ENCODE measurements around the gene PITX3.

DNA sequence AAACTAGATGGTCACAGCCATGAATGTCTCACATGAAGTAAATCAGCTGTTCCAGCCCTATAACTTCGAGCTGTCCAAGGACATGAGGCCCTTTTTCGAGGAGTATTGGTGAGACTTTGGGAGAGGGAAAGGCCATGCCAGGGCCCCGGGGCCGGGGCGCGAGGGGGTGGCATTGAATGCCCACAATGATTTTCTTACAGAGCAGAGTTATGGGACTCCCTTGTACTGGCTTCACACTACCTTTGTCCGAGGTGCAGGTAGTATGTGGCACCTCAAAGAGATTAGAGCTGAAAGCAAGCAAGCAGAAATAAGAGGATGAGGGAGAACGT lies 14.8 kb downstream of the PITX3 start:
- TF ChIP-seq, protein P1, sequence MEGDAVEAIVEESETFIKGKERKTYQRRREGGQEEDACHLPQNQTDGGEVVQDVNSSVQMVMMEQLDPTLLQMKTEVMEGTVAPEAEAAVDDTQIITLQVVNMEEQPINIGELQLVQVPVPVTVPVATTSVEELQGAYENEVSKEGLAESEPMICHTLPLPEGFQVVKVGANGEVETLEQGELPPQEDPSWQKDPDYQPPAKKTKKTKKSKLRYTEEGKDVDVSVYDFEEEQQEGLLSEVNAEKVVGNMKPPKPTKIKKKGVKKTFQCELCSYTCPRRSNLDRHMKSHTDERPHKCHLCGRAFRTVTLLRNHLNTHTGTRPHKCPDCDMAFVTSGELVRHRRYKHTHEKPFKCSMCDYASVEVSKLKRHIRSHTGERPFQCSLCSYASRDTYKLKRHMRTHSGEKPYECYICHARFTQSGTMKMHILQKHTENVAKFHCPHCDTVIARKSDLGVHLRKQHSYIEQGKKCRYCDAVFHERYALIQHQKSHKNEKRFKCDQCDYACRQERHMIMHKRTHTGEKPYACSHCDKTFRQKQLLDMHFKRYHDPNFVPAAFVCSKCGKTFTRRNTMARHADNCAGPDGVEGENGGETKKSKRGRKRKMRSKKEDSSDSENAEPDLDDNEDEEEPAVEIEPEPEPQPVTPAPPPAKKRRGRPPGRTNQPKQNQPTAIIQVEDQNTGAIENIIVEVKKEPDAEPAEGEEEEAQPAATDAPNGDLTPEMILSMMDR (IDR thresholded peaks at IDR 0.05), result no peak
- TF ChIP-seq POLR2A (IDR thresholded peaks at IDR 0.05), result no peak

Data from ovary (tissue), 3 donors.